Spleen (tissue), 7 donors: ENCODE data around the gene SCFD2.

Source experiments
- CTCF ChIP-seq, 11 experiments: fragments of 200-600 bp in 7 of 11; fragments of 450-650 bp in 4 of 11; sonication (generic) in 4 of 11; IDR thresholded peaks in 8 of 11; conservative IDR thresholded peaks in 3 of 11; 1 replicate in 7 of 11; 2 replicates in 4 of 11; pipeline versions ENCODE4 v1.4.0 to v1.8.0; 2016 to 2021; ENCODE audit warnings: antibody characterized with exemption in 11 of 11, inconsistent platforms in 4 of 11, mild to moderate bottlenecking in 1 of 11
- POLR2A ChIP-seq, 3 donors: fragments of 450-650 bp; IDR thresholded peaks; one replicate each; pipeline ENCODE4 v1.5.1; 2017; ENCODE audit warnings: antibody characterized with exemption in 3 of 3, mild to moderate bottlenecking in 1 of 3
- POLR2AphosphoS5 ChIP-seq, 3 donors: sonication (generic); formaldehyde crosslinking; IDR thresholded peaks; one replicate each; pipeline ENCODE4 v1.5.1; 2017; ENCODE audit warnings: antibody characterized with exemption in 3 of 3
- donor health status: DM: no; HTN: no; CAD: no; lungs with moderate emphysema.
- donor health status: DM: no; HTN: no; CAD: no.
- donor health status: DM: no; HTN: no; CAD: no.

GRCh38 chr4:53064609-53065008, 301.3 kb downstream of the SCFD2 start:
- TF ChIP-seq POLR2AphosphoS5 (IDR thresholded peaks at IDR 0.05) (no peak), CTCF (IDR thresholded peaks at IDR 0.05 in 8 of 11, conservative IDR thresholded peaks at IDR 0.05 in 3 of 11) (no peak), POLR2A (IDR thresholded peaks at IDR 0.05) (no peak)
